Transverse colon (tissue), 4 donors: ENCODE results near the gene HDAC2. TPM values are rescaled to one million over a fixed set of nuclear protein-coding genes. Genes with fewer than 3 reads are reported as not detected.

Experiments
- DNase-seq: peaks from one replicate; pipeline ENCODE4 v3.0.0-alpha.2; 2019
- H3K27ac ChIP-seq, 4 donors: fragments of 200-600 bp; sonication (generic); 2 replicates each; pipeline ENCODE4 v1.5.1; 2016 to 2018; ENCODE audit warnings: inconsistent platforms in 4 of 4
- H3K27me3 ChIP-seq: fragments of 200-600 bp; sonication (generic); 2 replicates; pipeline ENCODE4 v1.5.1; 2017; ENCODE audit warnings: inconsistent platforms
- H3K36me3 ChIP-seq, 4 donors: fragments of 200-600 bp; sonication (generic); 2 replicates each; pipeline ENCODE4 v1.5.1; 2017 to 2019; ENCODE audit warnings: inconsistent platforms in 4 of 4
- H3K4me1 ChIP-seq, 4 donors: fragments of 200-600 bp; sonication (generic); 2 replicates each; pipeline ENCODE4 v1.5.1; 2017 to 2020; ENCODE audit warnings: inconsistent platforms in 4 of 4
- H3K4me3 ChIP-seq, 4 donors: fragments of 200-600 bp; sonication (generic); 1 replicate in 1 of 4; 2 replicates in 3 of 4; pipeline versions ENCODE4 v1.5.1 to v1.6.1; 2017 to 2019; ENCODE audit warnings: inconsistent platforms in 4 of 4
- H3K9me3 ChIP-seq, 2 donors: fragments of 200-600 bp; sonication (generic); 2 replicates each; pipeline ENCODE4 v1.5.1; 2017 to 2019; ENCODE audit warnings: inconsistent platforms in 2 of 2
- CTCF ChIP-seq, 5 experiments: fragments of 200-600 bp in 3 of 5; fragments of 450-650 bp in 2 of 5; sonication (generic) in 3 of 5; IDR thresholded peaks; 1 replicate in 2 of 5; 2 replicates in 3 of 5; pipeline ENCODE4 v1.5.1; 2016 to 2017; ENCODE audit warnings: antibody characterized with exemption in 5 of 5, inconsistent platforms in 3 of 5, mild to moderate bottlenecking in 2 of 5, moderate library complexity in 1 of 5
- EP300 ChIP-seq: sonication (generic); formaldehyde crosslinking; IDR thresholded peaks from one replicate; pipeline ENCODE4 v1.6.1; 2017; ENCODE audit warnings: antibody characterized with exemption, low read depth
- POLR2A ChIP-seq: fragments of 450-650 bp; IDR thresholded peaks from one replicate; pipeline ENCODE4 v1.6.1; 2016; ENCODE audit warnings: antibody characterized with exemption, mild to moderate bottlenecking, moderate library complexity
- POLR2AphosphoS5 ChIP-seq, 3 donors: sonication (generic); formaldehyde crosslinking; IDR thresholded peaks; one replicate each; pipeline ENCODE4 v1.6.1; 2016; ENCODE audit warnings: antibody characterized with exemption in 3 of 3
- WGBS, 2 donors: methylation state at CpG; one replicate each; pipeline ENCODE4 v1.1.5; 2018; ENCODE audit warnings: low coverage in 1 of 2; 5-methylcytosine and 5-hydroxymethylcytosine counted together
- in situ Hi-C, 4 donors: fragments of 200-750 bp; cut with MboI; loops; one replicate each; pipeline versions ENCODE4 v1.15.0 to v1.15.1; 2017; ENCODE audit warnings: low sequenced_read_pairs in 3 of 4, low pct_ligation_motif_present in 1 of 4, low pct_unique_long_range_greater_than_20kb in 1 of 4
- intact Hi-C: fragments of 100-400 bp; cut with DNase I; formaldehyde crosslinking; loops from one replicate; pipeline ENCODE4 v1.15.1; 2023; ENCODE audit warnings: low total_unique reads
- total RNA-seq, 4 donors: library from RNA; depleted of rRNA; stranded (reverse); fragments of >200 nt; gene quantifications; one replicate each; pipeline ENCODE4 v1.1.0, GENCODE V29; 2016

HDAC2 gene
- total RNA-seq, 4 donors from 2014 or later: 26.6 to 60.8 (median 38.0) TPM

GRCh38 chr6:113953346-113953745 lies 17.6 kb downstream of the HDAC2 start:
- no peak for TF ChIP-seq POLR2AphosphoS5 (IDR thresholded peaks at IDR 0.05)
- no peak for TF ChIP-seq POLR2A
- TF ChIP-seq EP300: no peak
- TF ChIP-seq CTCF (IDR thresholded peaks at IDR 0.05): no peak
- Histone ChIP-seq H3K4me1 (no peaks in the 10 kb centered on the region), H3K27me3 (no peaks in the 10 kb centered on the region), H3K4me3 (no peak overlapping the region), H3K9me3 (no peaks in the 10 kb centered on the region), H3K27ac (no peak overlapping the region), H3K36me3 (peaks cover 0 to 34% (median 3%) of the 10 kb centered on the region in 4 donors)
- in situ Hi-C loops (no loop called here), intact Hi-C loops (no loop called here)
- no peak for DNase-seq

DNA sequence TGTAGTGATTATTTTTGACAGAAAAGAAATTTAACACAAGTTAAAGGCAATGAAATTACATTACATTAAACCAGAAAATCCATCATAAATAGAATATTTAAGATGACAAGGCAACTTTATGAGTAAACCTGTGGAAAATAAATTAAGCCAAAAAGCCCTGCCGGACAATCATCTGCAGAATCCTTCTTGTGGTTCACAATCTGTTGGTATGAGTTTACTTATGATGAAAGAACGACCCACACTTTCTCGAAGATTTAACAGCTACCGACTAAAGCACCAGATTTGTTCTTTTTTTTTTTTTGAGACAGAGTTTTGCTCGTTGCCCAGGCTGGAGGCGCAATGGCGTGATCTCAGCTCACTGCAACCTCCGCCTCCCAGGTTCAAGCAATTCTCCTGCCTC lies 21.4 kb downstream of the HDAC2 start:
- Histone ChIP-seq H3K27me3 (no peaks in the 10 kb centered on the region), H3K36me3 (peaks cover 0 to 38% (median 7%) of the 10 kb centered on the region in 4 donors), H3K27ac (no peak overlapping the region), H3K4me3 (no peak overlapping the region), H3K4me1 (no peaks in the 10 kb centered on the region), H3K9me3 (no peaks in the 10 kb centered on the region)
- 94 to 95% methylated on average over 4 to 8 of the region's 8 CpGs for WGBS, 2 donors
- intact Hi-C loops (no loop called here), in situ Hi-C loops (no loop called here)
- no peak for DNase-seq
- no peak for TF ChIP-seq POLR2A
- no peak for TF ChIP-seq EP300
- TF ChIP-seq CTCF (IDR thresholded peaks at IDR 0.05): no peak
- TF ChIP-seq POLR2AphosphoS5 (IDR thresholded peaks at IDR 0.05): no peak

DNA sequence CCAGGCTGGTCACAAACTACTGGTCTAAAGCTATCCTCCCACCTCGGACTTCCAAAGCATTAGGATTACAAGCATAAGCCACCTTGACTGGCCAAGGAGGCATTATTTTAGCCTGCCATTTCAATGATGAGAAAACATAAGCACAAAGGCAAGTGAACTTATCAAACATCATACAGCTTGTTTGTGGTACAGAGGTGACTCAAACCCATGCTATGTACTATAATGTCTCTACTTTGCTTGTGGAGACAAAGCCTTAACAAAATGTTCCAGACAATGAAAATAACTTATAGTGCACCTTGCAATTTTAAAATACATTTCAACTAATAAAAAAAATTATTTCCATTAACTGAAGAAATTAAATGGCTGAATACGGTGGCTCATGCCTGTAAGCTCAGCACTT lies 26.2 kb downstream of the HDAC2 start:
- intact Hi-C loops: no loop called here

GRCh38 chr6:113939825-113940224 lies 31.1 kb downstream of the HDAC2 start:
- in situ Hi-C loops: no loop called here
- Histone ChIP-seq H3K27ac (no peak overlapping the region), H3K27me3 (no peaks in the 10 kb centered on the region), H3K4me1 (no peaks in the 10 kb centered on the region), H3K36me3 (peaks cover 0 to 45% (median 12%) of the 10 kb centered on the region in 4 donors), H3K4me3 (no peak overlapping the region), H3K9me3 (no peaks in the 10 kb centered on the region)
- no peak for TF ChIP-seq EP300
- TF ChIP-seq POLR2AphosphoS5 (IDR thresholded peaks at IDR 0.05): no peak
- no peak for TF ChIP-seq POLR2A
- no peak for TF ChIP-seq CTCF (IDR thresholded peaks at IDR 0.05)
- intact Hi-C loops: no loop called here
- DNase-seq: no peak

More for the DNA sequence above, 26.2 kb downstream of the HDAC2 start:
- no peaks in the 10 kb centered on the region for H3K4me1 ChIP-seq
- DNase-seq: no peak
- in situ Hi-C loops: no loop called here
- H3K27me3 ChIP-seq: no peaks in the 10 kb centered on the region
- WGBS, 2 donors: 99 to 100% methylated on average over 2 of the region's 2 CpGs
- H3K4me3 ChIP-seq: no peak overlapping the region
- H3K9me3 ChIP-seq: no peaks in the 10 kb centered on the region
- TF ChIP-seq CTCF (IDR thresholded peaks at IDR 0.05): no peak
- no peak for TF ChIP-seq POLR2AphosphoS5 (IDR thresholded peaks at IDR 0.05)
- TF ChIP-seq EP300: no peak
- no peak for TF ChIP-seq POLR2A
- H3K27ac ChIP-seq: no peak overlapping the region
- H3K36me3 ChIP-seq: peaks cover 0 to 56% (median 15%) of the 10 kb centered on the region in 4 donors
